Measurements from ENCODE around the gene GPC3.

DNA sequence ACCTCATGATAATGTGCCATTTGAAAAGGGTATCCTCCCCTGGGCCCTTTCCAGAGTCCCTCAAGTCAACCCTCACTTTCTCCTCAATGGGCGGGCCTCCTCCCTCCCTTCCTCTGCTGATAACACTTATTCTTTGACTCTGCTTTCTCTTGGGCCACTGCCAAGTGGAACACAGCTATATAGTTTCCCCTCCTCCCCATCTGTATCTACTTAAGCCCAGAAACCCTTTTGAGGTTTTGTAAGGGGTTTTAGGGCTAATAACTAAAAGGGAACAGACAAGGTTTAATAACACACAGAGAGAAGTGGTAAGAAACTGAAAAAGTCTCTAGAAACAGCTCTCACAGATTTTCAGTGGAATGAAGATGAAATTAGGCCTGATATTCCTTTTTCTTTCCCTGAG is 116.7 kb downstream of the GPC3 start:
- TF ChIP-seq, protein P1, sequence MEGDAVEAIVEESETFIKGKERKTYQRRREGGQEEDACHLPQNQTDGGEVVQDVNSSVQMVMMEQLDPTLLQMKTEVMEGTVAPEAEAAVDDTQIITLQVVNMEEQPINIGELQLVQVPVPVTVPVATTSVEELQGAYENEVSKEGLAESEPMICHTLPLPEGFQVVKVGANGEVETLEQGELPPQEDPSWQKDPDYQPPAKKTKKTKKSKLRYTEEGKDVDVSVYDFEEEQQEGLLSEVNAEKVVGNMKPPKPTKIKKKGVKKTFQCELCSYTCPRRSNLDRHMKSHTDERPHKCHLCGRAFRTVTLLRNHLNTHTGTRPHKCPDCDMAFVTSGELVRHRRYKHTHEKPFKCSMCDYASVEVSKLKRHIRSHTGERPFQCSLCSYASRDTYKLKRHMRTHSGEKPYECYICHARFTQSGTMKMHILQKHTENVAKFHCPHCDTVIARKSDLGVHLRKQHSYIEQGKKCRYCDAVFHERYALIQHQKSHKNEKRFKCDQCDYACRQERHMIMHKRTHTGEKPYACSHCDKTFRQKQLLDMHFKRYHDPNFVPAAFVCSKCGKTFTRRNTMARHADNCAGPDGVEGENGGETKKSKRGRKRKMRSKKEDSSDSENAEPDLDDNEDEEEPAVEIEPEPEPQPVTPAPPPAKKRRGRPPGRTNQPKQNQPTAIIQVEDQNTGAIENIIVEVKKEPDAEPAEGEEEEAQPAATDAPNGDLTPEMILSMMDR (IDR thresholded peaks at IDR 0.05), result no peak
- no peak for TF ChIP-seq POLR2A (IDR thresholded peaks at IDR 0.05)
